ENCODE results near the gene HTT. TPM values are rescaled to one million over a fixed set of nuclear protein-coding genes. Genes with fewer than 3 reads are reported as not detected.

The HTT gene
- total RNA-seq, 1 experiment from 2014 or later = 64.4 TPM

DNA sequence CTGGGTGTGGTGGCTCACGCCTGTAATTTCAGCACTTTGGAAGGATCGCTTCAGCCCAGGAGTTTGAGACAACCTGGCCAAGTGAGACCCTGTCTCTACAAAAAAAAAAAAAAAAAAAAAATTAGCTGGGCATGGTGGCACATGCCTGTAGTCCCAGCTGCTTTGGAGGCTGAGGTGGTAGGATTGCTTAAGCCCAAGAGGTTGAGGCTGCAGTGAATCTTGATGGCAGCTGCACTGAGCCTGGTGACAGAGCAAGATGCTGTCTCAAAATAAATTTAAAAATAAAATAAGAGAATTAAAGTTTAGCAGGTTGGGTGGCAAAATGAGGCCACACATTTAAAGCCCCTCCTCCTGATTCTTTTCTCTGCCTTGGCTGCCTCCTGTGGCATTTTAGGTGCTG, 47.1 kb downstream of the HTT start:
- no peaks in the 10 kb centered on the region for H3K27me3 ChIP-seq (ENCODE audit: insufficient read depth, low read length)
- H2BK15ac ChIP-seq (ENCODE audit: low read depth, low read length) = no peak overlapping the region
- H3K14ac ChIP-seq (ENCODE audit: insufficient read depth, low read length) = no peak overlapping the region
- no peaks in the 10 kb centered on the region for H3K23me2 ChIP-seq (ENCODE audit: insufficient read length, low read depth, low read length, poor library complexity, severe bottlenecking)
- H2BK20ac ChIP-seq (ENCODE audit: low read depth, low read length, poor library complexity, severe bottlenecking) = no peak overlapping the region
- H3K4me2 ChIP-seq (ENCODE audit: insufficient read depth, insufficient read length, low read length) = no peak overlapping the region
- H4K91ac ChIP-seq (ENCODE audit: insufficient read length, low read depth, low read length) = no peak overlapping the region
- no peak overlapping the region for H3K4me3 Mint-ChIP-seq
- no peak overlapping the region for H3K56ac ChIP-seq (ENCODE audit: insufficient read length, low read depth, low read length)
- DNase-seq = no peak
- no peaks in the 10 kb centered on the region for H3K79me1 ChIP-seq (ENCODE audit: insufficient read depth, low read depth, low read length, poor library complexity, severe bottlenecking)
- no peak overlapping the region for H2BK12ac ChIP-seq (ENCODE audit: insufficient read length, low read depth, low read length)
- H4K8ac ChIP-seq (replicated peaks; ENCODE audit: insufficient read length, low read depth, low read length) = no peak overlapping the region
- TF ChIP-seq, protein P1, sequence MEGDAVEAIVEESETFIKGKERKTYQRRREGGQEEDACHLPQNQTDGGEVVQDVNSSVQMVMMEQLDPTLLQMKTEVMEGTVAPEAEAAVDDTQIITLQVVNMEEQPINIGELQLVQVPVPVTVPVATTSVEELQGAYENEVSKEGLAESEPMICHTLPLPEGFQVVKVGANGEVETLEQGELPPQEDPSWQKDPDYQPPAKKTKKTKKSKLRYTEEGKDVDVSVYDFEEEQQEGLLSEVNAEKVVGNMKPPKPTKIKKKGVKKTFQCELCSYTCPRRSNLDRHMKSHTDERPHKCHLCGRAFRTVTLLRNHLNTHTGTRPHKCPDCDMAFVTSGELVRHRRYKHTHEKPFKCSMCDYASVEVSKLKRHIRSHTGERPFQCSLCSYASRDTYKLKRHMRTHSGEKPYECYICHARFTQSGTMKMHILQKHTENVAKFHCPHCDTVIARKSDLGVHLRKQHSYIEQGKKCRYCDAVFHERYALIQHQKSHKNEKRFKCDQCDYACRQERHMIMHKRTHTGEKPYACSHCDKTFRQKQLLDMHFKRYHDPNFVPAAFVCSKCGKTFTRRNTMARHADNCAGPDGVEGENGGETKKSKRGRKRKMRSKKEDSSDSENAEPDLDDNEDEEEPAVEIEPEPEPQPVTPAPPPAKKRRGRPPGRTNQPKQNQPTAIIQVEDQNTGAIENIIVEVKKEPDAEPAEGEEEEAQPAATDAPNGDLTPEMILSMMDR (conservative IDR thresholded peaks at IDR 0.05) = no peak
- H3K23ac ChIP-seq (ENCODE audit: insufficient read length, low read depth, low read length) = no peak overlapping the region
- no peak overlapping the region for H3K9ac ChIP-seq (ENCODE audit: extremely low read depth, insufficient read length, low read length)
- no peak overlapping the region for H2BK5ac ChIP-seq (ENCODE audit: insufficient read length, low read length)
- no peak overlapping the region for H3T11ph ChIP-seq (ENCODE audit: low read length)
- H3K36me3 Mint-ChIP-seq (ENCODE audit: insufficient read depth in 1 of 3, low read depth in 3 of 3) = peaks cover 29 to 61% (median 58%) of the 10 kb centered on the region in 3 experiments
- no peaks in the 10 kb centered on the region for H3K9me3 Mint-ChIP-seq
- no peaks in the 10 kb centered on the region for H3K9me3 ChIP-seq (ENCODE audit: control insufficient read depth, low read depth, low read length)
- H2AFZ ChIP-seq (ENCODE audit: low read length) = no peak overlapping the region
- no peaks in the 10 kb centered on the region for H3K4me1 Mint-ChIP-seq
- no peak overlapping the region for H2AK5ac ChIP-seq (ENCODE audit: insufficient read length, low read length)
- H3K4me1 ChIP-seq (ENCODE audit: insufficient read depth, low read length) = no peaks in the 10 kb centered on the region
- no peaks in the 10 kb centered on the region for H3K79me2 ChIP-seq (ENCODE audit: insufficient read depth, low read length)
- H3K4ac ChIP-seq (ENCODE audit: low read depth, low read length) = no peak overlapping the region
- H3K27ac Mint-ChIP-seq = no peak overlapping the region
- H4K5ac ChIP-seq (ENCODE audit: insufficient read length, low read depth, low read length) = no peak overlapping the region
- no peaks in the 10 kb centered on the region for H4K20me1 ChIP-seq (ENCODE audit: control insufficient read depth, insufficient read depth, insufficient read length)
- no peak overlapping the region for H3K27ac ChIP-seq (ENCODE audit: insufficient read length, low read depth, low read length)
- no peak overlapping the region for H3K18ac ChIP-seq (ENCODE audit: insufficient read length, low read depth, low read length)
- H2BK120ac ChIP-seq (ENCODE audit: low read depth, low read length, poor library complexity, severe bottlenecking) = no peak overlapping the region
- H3K27me3 Mint-ChIP-seq (ENCODE audit: low read depth) = no peaks in the 10 kb centered on the region
- WGBS (ENCODE audit: extremely low coverage, insufficient read length, low lambda C conversion rate) = no CpG with 5 or more reads among the region's 2 CpGs
